ENCODE results near the gene CRELD2.

The CRELD2 gene

DNA sequence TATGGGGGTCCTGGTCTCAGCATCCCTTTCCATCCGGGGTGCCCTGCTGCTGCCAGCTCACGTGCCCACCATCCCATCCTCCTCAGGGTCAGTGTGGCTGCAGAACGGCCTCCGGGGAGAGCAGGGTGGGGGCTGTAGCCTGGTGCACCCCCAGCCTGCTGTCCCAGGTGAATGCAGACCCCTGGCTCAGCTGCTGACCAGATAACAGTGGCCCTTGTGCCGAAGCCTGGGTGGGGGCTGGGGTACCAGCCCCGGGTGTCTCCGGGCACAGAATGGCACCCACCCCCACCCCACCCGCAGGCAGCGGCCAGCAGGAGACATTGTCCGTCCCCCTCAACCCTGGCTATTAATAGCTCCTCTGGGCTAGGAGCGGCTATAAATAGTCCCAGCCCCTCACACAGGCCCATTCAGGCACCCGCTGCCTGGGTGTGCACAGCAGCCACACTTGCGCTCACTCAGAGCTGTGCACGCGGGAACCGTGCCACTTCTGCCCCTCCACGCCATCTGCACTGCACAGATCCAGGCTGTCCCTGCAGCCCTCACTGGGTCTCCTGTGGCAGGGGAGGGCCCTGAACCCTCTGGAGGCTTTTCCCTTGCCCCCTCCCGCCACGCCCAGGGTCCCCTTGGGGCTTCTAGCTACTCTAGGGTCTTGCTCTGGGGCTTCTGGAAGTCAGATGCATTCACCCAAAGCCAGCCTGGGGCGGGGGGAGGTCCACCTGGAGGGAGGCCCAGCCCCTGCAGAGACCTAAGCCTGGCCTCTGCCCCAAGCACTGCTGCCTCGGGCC lies 18.7 kb downstream of the CRELD2 start:
- DNase-seq (ENCODE audit: low spot score): no peak
- Histone ChIP-seq H3K79me1 (ENCODE audit: low read depth, low read length) (no peaks in the 10 kb centered on the region), H4K91ac (ENCODE audit: low read depth, low read length, poor library complexity) (no peak overlapping the region), H3K9me3 (replicated peaks in 1 of 2; ENCODE audit: control insufficient read depth in 2 of 2, insufficient read depth in 1 of 2, low read depth in 1 of 2, low read length in 2 of 2) (no peaks in the 10 kb centered on the region), H3K14ac (ENCODE audit: low read length) (peak overlapping the region; percentile 76), H2BK5ac (ENCODE audit: low read length) (peak overlapping the region; percentile 42), H3K4me3 (ENCODE audit: low read length in 2 of 2) (no peak overlapping the region), H3K36me3 (replicated peaks in 1 of 2; ENCODE audit: control insufficient read depth in 2 of 2, insufficient read depth in 2 of 2, low read length in 2 of 2) (no peaks in the 10 kb centered on the region), H3K9ac (ENCODE audit: low read depth, low read length, poor library complexity) (peak overlapping the region; percentile 78), H3K4me1 (ENCODE audit: control insufficient read depth in 2 of 2, insufficient read depth in 1 of 2, low read depth in 1 of 2, low read length in 2 of 2) (peaks cover 5 to 17% of the 10 kb centered on the region in 2 donors), H3K4me2 (ENCODE audit: insufficient read depth, low read length, poor library complexity, severe bottlenecking) (no peak overlapping the region), H2AFZ (ENCODE audit: low read length) (peak overlapping the region; percentile 78), H3K27me3 (ENCODE audit: control insufficient read depth in 3 of 3, insufficient read depth in 3 of 3, low read depth in 1 of 3, low read length in 3 of 3) (peaks cover 0 to 6% (median 0%) of the 10 kb centered on the region in 3 experiments), H3K18ac (ENCODE audit: low read length) (peak overlapping the region; percentile 94), H3K4ac (ENCODE audit: low read length) (no peak overlapping the region), H3K23ac (ENCODE audit: low read depth, low read length, poor library complexity) (no peak overlapping the region), H2BK15ac (ENCODE audit: low read length) (peak overlapping the region; percentile 92), H4K8ac (ENCODE audit: low read depth, low read length) (no peak overlapping the region), H2BK12ac (ENCODE audit: low read length) (no peak overlapping the region), H2AK5ac (ENCODE audit: low read depth, low read length) (peak overlapping the region; percentile 98), H3K27ac (replicated peaks; ENCODE audit: low read length) (no peak overlapping the region), H2BK120ac (ENCODE audit: low read depth, low read length) (no peak overlapping the region)
- no CpG with 5 or more reads among the region's 21 CpGs for WGBS, 2 donors (ENCODE audit: extremely low coverage in 2 of 2, insufficient read length in 2 of 2, insufficient replicate concordance in 1 of 2)

DNA sequence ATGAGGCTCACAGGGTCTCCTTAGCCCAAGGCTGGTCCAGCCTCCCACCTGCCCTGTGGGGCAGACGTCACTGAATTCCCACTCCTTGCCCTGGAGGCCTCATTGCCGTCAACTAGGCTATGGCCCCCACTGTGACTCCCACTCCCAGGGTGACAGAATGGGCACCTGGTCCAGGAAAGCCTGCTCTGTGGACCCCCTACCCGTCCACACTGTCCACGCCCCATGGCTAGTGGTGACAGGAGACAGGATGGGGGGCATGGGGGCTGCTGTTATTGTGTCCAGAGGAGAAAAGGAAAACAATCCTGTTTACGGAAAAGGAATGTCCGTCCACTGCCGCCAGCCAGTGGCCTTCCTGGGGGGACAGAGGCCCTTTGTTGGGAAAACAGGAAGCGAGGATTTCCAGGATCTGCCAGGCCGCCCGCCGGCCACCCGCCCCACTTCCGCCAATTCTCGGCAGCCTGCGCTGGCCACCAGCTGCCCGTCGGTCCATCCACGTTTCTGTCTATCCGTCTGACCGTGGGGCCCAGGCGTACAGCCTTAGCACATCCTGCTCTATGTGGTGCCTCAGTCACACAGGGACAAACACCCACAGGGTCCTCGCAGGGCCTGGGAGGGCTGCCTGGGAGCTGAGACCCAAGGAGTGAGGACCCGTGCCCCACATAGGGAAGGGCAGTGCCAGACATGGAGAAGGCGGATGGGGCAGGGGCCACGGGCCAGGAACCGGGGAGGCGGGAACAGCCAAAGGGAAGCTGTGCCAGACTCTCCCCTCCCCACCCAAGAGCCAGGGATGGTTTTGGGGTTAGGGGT lies 19.5 kb downstream of the CRELD2 start:
- peak overlapping the region; percentile 83 for H3K23ac ChIP-seq (ENCODE audit: low read depth, low read length, poor library complexity)
- no peak overlapping the region for H4K8ac ChIP-seq (ENCODE audit: low read depth, low read length)
- peak overlapping the region; percentile 92 for H2BK15ac ChIP-seq (ENCODE audit: low read length)
- H3K9me3 ChIP-seq (replicated peaks in 1 of 2; ENCODE audit: control insufficient read depth in 2 of 2, insufficient read depth in 1 of 2, low read depth in 1 of 2, low read length in 2 of 2): no peaks in the 10 kb centered on the region
- peak overlapping the region; percentile 94 for H3K14ac ChIP-seq (ENCODE audit: low read length)
- H3K9ac ChIP-seq (ENCODE audit: low read depth, low read length, poor library complexity): peak overlapping the region; percentile 78
- no CpG with 5 or more reads among the region's 27 CpGs for WGBS, 2 donors (ENCODE audit: extremely low coverage in 2 of 2, insufficient read length in 2 of 2, insufficient replicate concordance in 1 of 2)
- no peaks in the 10 kb centered on the region for H3K36me3 ChIP-seq (replicated peaks in 1 of 2; ENCODE audit: control insufficient read depth in 2 of 2, insufficient read depth in 2 of 2, low read length in 2 of 2)
- H3K18ac ChIP-seq (ENCODE audit: low read length): peak overlapping the region; percentile 94
- peak overlapping the region; percentile 78 for H2AFZ ChIP-seq (ENCODE audit: low read length)
- H4K91ac ChIP-seq (ENCODE audit: low read depth, low read length, poor library complexity): peak overlapping the region; percentile 85
- peak overlapping the region; percentile 76 for H3K4ac ChIP-seq (ENCODE audit: low read length)
- H3K4me2 ChIP-seq (ENCODE audit: insufficient read depth, low read length, poor library complexity, severe bottlenecking): no peak overlapping the region
- peaks cover 0 to 6% (median 0%) of the 10 kb centered on the region in 3 experiments for H3K27me3 ChIP-seq (ENCODE audit: control insufficient read depth in 3 of 3, insufficient read depth in 3 of 3, low read depth in 1 of 3, low read length in 3 of 3)
- H3K27ac ChIP-seq (replicated peaks; ENCODE audit: low read length): no peak overlapping the region
- peak overlapping the region; percentile 42 for H2BK5ac ChIP-seq (ENCODE audit: low read length)
- H3K4me3 ChIP-seq (ENCODE audit: low read length in 2 of 2): no peak overlapping the region
- peaks cover 5 to 17% of the 10 kb centered on the region in 2 donors for H3K4me1 ChIP-seq (ENCODE audit: control insufficient read depth in 2 of 2, insufficient read depth in 1 of 2, low read depth in 1 of 2, low read length in 2 of 2)
- no peak for DNase-seq (ENCODE audit: low spot score)
- no peak overlapping the region for H2BK120ac ChIP-seq (ENCODE audit: low read depth, low read length)
- H3K79me1 ChIP-seq (ENCODE audit: low read depth, low read length): no peaks in the 10 kb centered on the region
- peak overlapping the region; percentile 98 for H2AK5ac ChIP-seq (ENCODE audit: low read depth, low read length)
- H2BK12ac ChIP-seq (ENCODE audit: low read length): peak overlapping the region; percentile 98

DNA sequence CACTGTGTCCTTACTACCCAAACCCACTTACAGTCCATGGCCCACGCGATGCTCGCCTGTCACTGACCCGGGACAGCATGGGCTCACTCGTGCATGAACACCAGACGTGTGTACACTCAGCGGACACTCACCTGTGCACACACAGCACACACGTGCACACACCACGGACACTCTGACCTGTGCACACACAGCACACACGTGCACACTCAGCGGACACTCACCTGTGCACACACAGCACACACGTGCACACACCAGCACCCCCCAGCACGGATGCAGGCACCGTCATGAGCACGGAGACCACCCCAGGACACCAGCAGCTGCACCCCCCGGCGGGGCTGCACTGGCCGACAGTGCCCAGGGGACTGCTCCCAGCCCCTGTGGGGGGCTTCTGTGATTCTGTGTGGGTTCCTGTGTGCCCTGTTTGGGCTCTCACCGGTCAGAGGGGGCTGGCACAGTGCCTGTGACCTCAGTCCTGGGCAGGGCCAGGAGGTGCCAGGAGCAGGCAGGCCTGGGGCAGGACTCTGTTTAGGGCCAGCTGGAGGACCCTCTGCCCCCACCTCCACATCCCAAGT lies 20.2 kb downstream of the CRELD2 start:
- Histone ChIP-seq H2BK120ac (ENCODE audit: low read depth, low read length) (no peak overlapping the region), H3K27ac (replicated peaks; ENCODE audit: low read length) (no peak overlapping the region), H2BK12ac (ENCODE audit: low read length) (peak overlapping the region; percentile 100), H3K79me1 (ENCODE audit: low read depth, low read length) (no peaks in the 10 kb centered on the region), H2BK15ac (ENCODE audit: low read length) (peak overlapping the region; percentile 78), H3K23ac (ENCODE audit: low read depth, low read length, poor library complexity) (peak overlapping the region; percentile 83), H4K91ac (ENCODE audit: low read depth, low read length, poor library complexity) (peak overlapping the region; percentile 85), H2BK5ac (ENCODE audit: low read length) (no peak overlapping the region), H3K27me3 (ENCODE audit: control insufficient read depth in 3 of 3, insufficient read depth in 3 of 3, low read depth in 1 of 3, low read length in 3 of 3) (peaks cover 0 to 6% (median 0%) of the 10 kb centered on the region in 3 experiments), H4K8ac (ENCODE audit: low read depth, low read length) (no peak overlapping the region), H3K9me3 (replicated peaks in 1 of 2; ENCODE audit: control insufficient read depth in 2 of 2, insufficient read depth in 1 of 2, low read depth in 1 of 2, low read length in 2 of 2) (no peaks in the 10 kb centered on the region), H2AFZ (ENCODE audit: low read length) (no peak overlapping the region), H3K4me1 (ENCODE audit: control insufficient read depth in 2 of 2, insufficient read depth in 1 of 2, low read depth in 1 of 2, low read length in 2 of 2) (peaks cover 5 to 12% of the 10 kb centered on the region in 2 donors), H2AK5ac (ENCODE audit: low read depth, low read length) (peak overlapping the region; percentile 98), H3K4me3 (ENCODE audit: low read length in 2 of 2) (peak overlapping the region in 1 of 2 donors; percentile 33), H3K36me3 (replicated peaks in 1 of 2; ENCODE audit: control insufficient read depth in 2 of 2, insufficient read depth in 2 of 2, low read length in 2 of 2) (no peaks in the 10 kb centered on the region), H3K4ac (ENCODE audit: low read length) (peak overlapping the region; percentile 76), H3K14ac (ENCODE audit: low read length) (peak overlapping the region; percentile 94), H3K18ac (ENCODE audit: low read length) (peak overlapping the region; percentile 94), H3K4me2 (ENCODE audit: insufficient read depth, low read length, poor library complexity, severe bottlenecking) (no peak overlapping the region), H3K9ac (ENCODE audit: low read depth, low read length, poor library complexity) (no peak overlapping the region)
- WGBS, 2 donors (ENCODE audit: extremely low coverage in 2 of 2, insufficient read length in 2 of 2, insufficient replicate concordance in 1 of 2): no CpG with 5 or more reads among the region's 19 CpGs
- DNase-seq (ENCODE audit: low spot score): no peak
